GM19463 (cell line): ENCODE measurements around the gene SH3D19.
"Not testable (repeated sequence)": the region's sequence is repeated elsewhere in the genome, so short reads cannot be mapped to it uniquely, and the experiment has no call there.

Source experiments
- ATAC-seq: cut with Tn5 transposase; IDR thresholded peaks from one replicate; pipeline ENCODE4 v1.9.1; 2021; ENCODE audit warnings: mild to moderate bottlenecking, moderate library complexity; ENCODE audit not compliant: unreplicated experiment

Gene SH3D19

GRCh38 chr4:151103758-151104157, 221.6 kb downstream of the SH3D19 start:
- no peak for ATAC-seq

GRCh38 chr4:151100531-151100930, 224.9 kb downstream of the SH3D19 start:
- ATAC-seq: no peak

DNA sequence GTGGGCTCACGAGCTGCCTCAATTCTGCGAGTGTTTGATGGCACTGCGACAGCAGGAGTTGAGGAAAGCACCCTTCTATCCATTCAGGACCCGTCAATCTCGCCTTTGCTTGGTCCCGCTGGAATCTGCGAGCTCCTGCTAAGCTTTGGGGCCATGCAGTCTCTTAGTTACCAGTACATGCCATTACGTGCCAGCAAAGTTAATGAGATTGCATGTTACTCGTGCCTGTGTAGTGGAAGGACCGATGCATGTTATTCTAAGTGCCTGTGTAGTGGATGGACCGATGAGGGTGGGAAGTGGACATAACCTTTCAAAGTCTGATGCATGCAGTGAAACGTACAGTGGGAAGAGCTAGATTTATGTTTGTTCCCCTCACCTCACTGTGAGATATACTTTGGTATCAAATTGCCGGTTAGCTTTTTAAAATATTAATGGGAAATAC, 225.4 kb downstream of the SH3D19 start:
- ATAC-seq: no peak

DNA sequence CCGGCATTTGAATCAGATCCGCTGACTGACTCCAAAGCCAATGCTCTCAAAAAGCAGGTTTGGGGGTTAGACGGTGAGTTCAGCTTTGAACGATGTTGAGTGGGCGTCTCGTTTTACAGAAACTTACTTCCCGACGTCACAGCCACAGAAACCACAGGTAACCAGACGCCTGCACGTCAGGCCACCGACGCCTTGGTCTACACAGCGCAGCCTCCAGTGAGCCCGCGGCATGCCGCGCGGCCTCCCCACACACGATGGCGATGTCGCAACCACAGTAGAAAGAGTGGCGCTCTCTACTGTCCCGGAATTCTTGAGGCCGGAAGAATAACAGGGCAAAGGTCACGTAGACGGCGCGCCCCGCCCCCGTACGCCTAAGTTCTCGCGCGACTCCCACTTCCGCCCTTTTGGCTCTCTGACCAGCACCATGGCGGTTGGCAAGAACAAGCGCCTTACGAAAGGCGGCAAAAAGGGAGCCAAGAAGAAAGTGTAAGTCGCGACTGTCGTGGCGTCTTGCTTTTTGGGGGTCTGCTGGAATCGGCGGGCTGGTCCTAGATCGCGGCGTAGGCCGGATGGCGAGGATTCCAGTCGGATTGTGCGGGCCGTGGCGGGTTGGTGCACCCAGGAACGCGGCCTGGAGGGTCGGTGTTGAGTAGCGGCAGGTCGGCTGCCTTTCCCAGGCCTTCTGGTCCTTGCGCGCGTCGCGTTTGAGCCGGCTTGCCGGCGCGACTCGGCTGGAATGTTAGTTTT, 226.0 kb downstream of the SH3D19 start, which contains the start of gene RPS3A:
TSS of gene RPS3A (plus strand) at position 400 of the 747 bp plus-strand sequence. CDS start at position 425, 25 bp downstream.
- ATAC-seq: peak; percentile 91

GRCh38 chr4:151098979-151099228, 226.5 kb downstream of the SH3D19 start:
- no peak for ATAC-seq

DNA sequence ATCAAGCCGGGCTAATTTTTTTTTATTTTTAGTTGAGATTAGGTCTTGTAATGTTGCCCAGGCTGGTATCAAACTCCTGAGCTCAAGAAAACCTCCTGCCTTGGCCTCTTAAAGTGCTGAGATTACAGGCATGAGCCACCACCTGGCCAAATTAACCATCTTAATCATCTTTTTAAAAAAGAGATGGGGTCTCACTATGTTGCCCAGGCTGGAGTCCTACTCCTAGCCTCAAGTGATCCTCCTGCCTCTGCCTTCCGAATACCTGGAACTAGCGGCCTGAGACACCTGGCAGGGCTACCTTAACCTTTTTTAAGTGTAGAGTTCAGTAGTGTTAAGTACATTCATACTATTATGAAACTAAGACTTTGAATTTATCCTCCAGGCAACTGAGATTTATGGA, 227.6 kb downstream of the SH3D19 start:
- ATAC-seq: no peak

- no peak for ATAC-seq
Measured at GRCh38 chr4:151095142-151095541, 230.3 kb downstream of the SH3D19 start.

- no peak for ATAC-seq
Measured at GRCh38 chr4:151094290-151094751, 231.1 kb downstream of the SH3D19 start.

DNA sequence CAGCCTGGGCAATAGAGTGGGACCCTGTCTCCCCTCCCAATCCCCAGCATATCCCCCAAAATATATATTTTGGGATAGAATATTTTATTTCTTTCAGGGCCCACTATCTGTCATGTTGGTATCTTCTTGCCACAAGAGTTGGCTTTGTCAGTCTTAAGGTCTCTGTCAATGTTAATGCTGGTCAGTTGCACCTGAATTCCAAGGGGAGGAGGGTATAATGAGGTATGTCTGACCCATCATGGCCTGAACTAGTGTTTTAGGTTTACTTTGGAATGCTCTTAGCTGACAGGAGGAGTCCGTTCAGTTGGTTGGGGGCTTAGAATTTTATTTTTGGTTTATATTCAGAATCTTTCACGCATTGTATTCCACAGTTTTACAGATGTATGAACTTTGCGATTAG, 232.2 kb downstream of the SH3D19 start:
- ATAC-seq: no peak

- no peak for ATAC-seq
Measured at GRCh38 chr4:151092488-151092887, 232.9 kb downstream of the SH3D19 start.

DNA sequence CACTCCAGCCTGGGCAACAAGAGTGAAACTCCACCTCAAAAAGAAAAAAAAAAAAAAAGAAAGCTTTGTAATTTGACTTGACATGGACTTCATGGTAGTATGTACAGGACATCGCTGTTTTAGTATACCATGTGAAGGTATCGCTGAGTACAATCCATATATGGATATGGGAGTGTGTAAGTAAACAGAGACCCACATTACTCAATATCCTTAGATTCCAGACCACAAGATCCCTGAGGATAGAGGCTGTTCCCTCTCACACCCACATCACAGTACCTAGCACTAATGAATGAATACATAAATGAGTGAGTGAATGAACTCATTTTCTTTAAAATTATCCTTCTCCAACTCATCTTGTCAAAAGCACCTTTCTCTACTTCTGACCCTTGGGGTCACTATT, 234.4 kb downstream of the SH3D19 start:
- no peak for ATAC-seq

GRCh38 chr4:151087467-151087866, 237.9 kb downstream of the SH3D19 start:
- no peak for ATAC-seq

DNA sequence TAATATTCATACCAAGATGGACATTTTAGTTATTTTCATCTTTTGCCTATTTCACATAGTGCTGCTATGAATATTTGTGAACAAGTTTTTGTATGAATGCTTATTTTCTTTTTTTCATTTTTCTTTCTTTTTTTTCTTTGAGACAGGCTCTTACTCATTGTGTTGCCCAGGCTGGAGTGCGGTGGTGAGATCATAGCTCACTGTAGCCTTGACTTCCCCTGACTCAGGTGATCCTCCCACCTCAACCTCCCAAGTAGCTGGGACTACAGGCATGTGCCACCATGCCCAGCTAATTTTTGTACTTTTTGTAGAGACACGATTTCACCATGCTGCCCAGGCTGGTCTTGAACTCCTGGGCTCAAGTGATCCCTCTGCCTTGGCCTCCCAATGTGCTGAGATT, 247.4 kb downstream of the SH3D19 start:
- ATAC-seq: not testable (repeated sequence)

- no peak for ATAC-seq
Measured at GRCh38 chr4:151074416-151074916, 250.9 kb downstream of the SH3D19 start.
